ENCODE measurements around the gene NR4A3.

Gene NR4A3

GRCh38 chr9:99860266-99860665 is 38.6 kb downstream of the NR4A3 start:
- H3K4me1 ChIP-seq (ENCODE audit: insufficient read depth, low read length) = no peaks in the 10 kb centered on the region
- no peaks in the 10 kb centered on the region for H3K79me2 ChIP-seq (ENCODE audit: insufficient read depth, low read length)
- no peak overlapping the region for H2AFZ ChIP-seq (ENCODE audit: low read depth, low read length)
- H3K27ac ChIP-seq (ENCODE audit: low read length) = no peak overlapping the region
- no peak overlapping the region for H3K4me3 ChIP-seq (ENCODE audit: low read depth in 1 of 2, low read length in 2 of 2)
- H3K9ac ChIP-seq (ENCODE audit: low read depth, low read length) = no peak overlapping the region
- no peaks in the 10 kb centered on the region for H3K36me3 ChIP-seq (ENCODE audit: insufficient read depth, low read length)
- ATAC-seq (ENCODE audit: insufficient read depth, low read depth) = no peak
- H3K9me3 ChIP-seq (ENCODE audit: insufficient read depth, low read length, severe bottlenecking) = no peaks in the 10 kb centered on the region
- TF ChIP-seq CTCF (IDR thresholded peaks at IDR 0.05; ENCODE audit: borderline replicate concordance, extremely low read depth, low read length, poor library complexity, severe bottlenecking) (no peak), EZH2 (IDR thresholded peaks at IDR 0.05; ENCODE audit: borderline replicate concordance, low read depth, low read length, severe bottlenecking) (no peak)
- H3K27me3 ChIP-seq (ENCODE audit: insufficient read depth, low read length, poor library complexity) = no peaks in the 10 kb centered on the region
- no peak for DNase-seq
- H3K4me2 ChIP-seq (ENCODE audit: insufficient read depth, low read length) = no peak overlapping the region
- H4K20me1 ChIP-seq (ENCODE audit: insufficient read depth, low read length) = no peaks in the 10 kb centered on the region

DNA sequence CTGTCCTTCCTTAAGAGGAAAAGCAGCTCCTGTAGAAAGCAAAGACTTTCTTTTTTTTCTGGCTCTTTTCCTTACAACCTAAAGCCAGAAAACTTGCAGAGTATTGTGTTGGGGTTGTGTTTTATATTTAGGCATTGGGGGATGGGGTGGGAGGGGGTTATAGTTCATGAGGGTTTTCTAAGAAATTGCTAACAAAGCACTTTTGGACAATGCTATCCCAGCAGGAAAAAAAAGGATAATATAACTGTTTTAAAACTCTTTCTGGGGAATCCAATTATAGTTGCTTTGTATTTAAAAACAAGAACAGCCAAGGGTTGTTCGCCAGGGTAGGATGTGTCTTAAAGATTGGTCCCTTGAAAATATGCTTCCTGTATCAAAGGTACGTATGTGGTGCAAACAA is 42.3 kb downstream of the NR4A3 start:
- Histone ChIP-seq H3K4me1 (ENCODE audit: insufficient read depth, low read length) (no peaks in the 10 kb centered on the region), H3K4me3 (ENCODE audit: low read depth in 1 of 2, low read length in 2 of 2) (no peak overlapping the region), H3K36me3 (ENCODE audit: insufficient read depth, low read length) (no peaks in the 10 kb centered on the region), H2AFZ (ENCODE audit: low read depth, low read length) (no peak overlapping the region), H3K9me3 (ENCODE audit: insufficient read depth, low read length, severe bottlenecking) (no peaks in the 10 kb centered on the region), H3K27me3 (ENCODE audit: insufficient read depth, low read length, poor library complexity) (peaks cover 2% of the 10 kb centered on the region), H3K27ac (ENCODE audit: low read length) (no peak overlapping the region), H3K9ac (ENCODE audit: low read depth, low read length) (no peak overlapping the region), H3K79me2 (ENCODE audit: insufficient read depth, low read length) (no peaks in the 10 kb centered on the region), H3K4me2 (ENCODE audit: insufficient read depth, low read length) (no peak overlapping the region), H4K20me1 (ENCODE audit: insufficient read depth, low read length) (no peaks in the 10 kb centered on the region)
- ATAC-seq (ENCODE audit: insufficient read depth, low read depth) = no peak
- no peak for TF ChIP-seq CTCF (IDR thresholded peaks at IDR 0.05; ENCODE audit: borderline replicate concordance, extremely low read depth, low read length, poor library complexity, severe bottlenecking)
- no peak for TF ChIP-seq EZH2 (IDR thresholded peaks at IDR 0.05; ENCODE audit: borderline replicate concordance, low read depth, low read length, severe bottlenecking)
- no peak for DNase-seq

DNA sequence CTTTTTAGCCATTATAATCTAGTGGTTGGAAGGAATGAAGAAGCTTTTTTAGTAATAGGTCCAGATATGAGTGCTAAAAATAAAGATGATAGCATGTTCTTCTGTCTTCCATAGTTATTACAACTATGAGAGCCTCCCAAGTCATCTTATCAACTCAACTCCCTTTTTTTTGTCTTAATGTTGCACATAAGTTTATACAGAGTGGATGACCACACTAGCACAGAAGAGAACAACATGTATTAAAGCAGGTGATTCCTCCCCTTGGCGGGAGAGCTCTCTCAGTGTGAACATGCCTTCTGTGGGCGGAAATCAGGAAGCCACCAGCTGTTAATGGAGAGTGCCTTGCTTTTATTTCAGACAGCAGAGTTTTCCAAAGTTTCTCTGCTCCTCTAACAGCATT is 44.7 kb downstream of the NR4A3 start:
- no peaks in the 10 kb centered on the region for H4K20me1 ChIP-seq (ENCODE audit: insufficient read depth, low read length)
- H3K36me3 ChIP-seq (ENCODE audit: insufficient read depth, low read length) = no peaks in the 10 kb centered on the region
- no peak overlapping the region for H3K4me2 ChIP-seq (ENCODE audit: insufficient read depth, low read length)
- no peak for DNase-seq
- H3K79me2 ChIP-seq (ENCODE audit: insufficient read depth, low read length) = no peaks in the 10 kb centered on the region
- no peak overlapping the region for H2AFZ ChIP-seq (ENCODE audit: low read depth, low read length)
- no peaks in the 10 kb centered on the region for H3K4me1 ChIP-seq (ENCODE audit: insufficient read depth, low read length)
- H3K27ac ChIP-seq (ENCODE audit: low read length) = no peak overlapping the region
- H3K9me3 ChIP-seq (ENCODE audit: insufficient read depth, low read length, severe bottlenecking) = no peaks in the 10 kb centered on the region
- TF ChIP-seq CTCF (IDR thresholded peaks at IDR 0.05; ENCODE audit: borderline replicate concordance, extremely low read depth, low read length, poor library complexity, severe bottlenecking) (no peak), EZH2 (IDR thresholded peaks at IDR 0.05; ENCODE audit: borderline replicate concordance, low read depth, low read length, severe bottlenecking) (no peak)
- no peak overlapping the region for H3K9ac ChIP-seq (ENCODE audit: low read depth, low read length)
- no peak for ATAC-seq (ENCODE audit: insufficient read depth, low read depth)
- no peak overlapping the region for H3K4me3 ChIP-seq (ENCODE audit: low read depth in 1 of 2, low read length in 2 of 2)
- H3K27me3 ChIP-seq (ENCODE audit: insufficient read depth, low read length, poor library complexity) = peaks cover 2% of the 10 kb centered on the region

- H3K27me3 ChIP-seq (ENCODE audit: insufficient read depth, low read length, poor library complexity) = peaks cover 2% of the 10 kb centered on the region
- DNase-seq = no peak
- ATAC-seq (ENCODE audit: insufficient read depth, low read depth) = no peak
Observed at GRCh38 chr9:99867536-99867935, 45.9 kb downstream of the NR4A3 start.

More at GRCh38 chr9:99867536-99867935, 45.9 kb downstream of the NR4A3 start:
- H3K9ac ChIP-seq (ENCODE audit: low read depth, low read length) = no peak overlapping the region
- no peaks in the 10 kb centered on the region for H3K4me1 ChIP-seq (ENCODE audit: insufficient read depth, low read length)
- no peak overlapping the region for H2AFZ ChIP-seq (ENCODE audit: low read depth, low read length)
- no peaks in the 10 kb centered on the region for H3K79me2 ChIP-seq (ENCODE audit: insufficient read depth, low read length)
- H4K20me1 ChIP-seq (ENCODE audit: insufficient read depth, low read length) = no peaks in the 10 kb centered on the region
- no peak overlapping the region for H3K27ac ChIP-seq (ENCODE audit: low read length)
- no peaks in the 10 kb centered on the region for H3K9me3 ChIP-seq (ENCODE audit: insufficient read depth, low read length, severe bottlenecking)
- TF ChIP-seq EZH2 (IDR thresholded peaks at IDR 0.05; ENCODE audit: borderline replicate concordance, low read depth, low read length, severe bottlenecking) (no peak), CTCF (IDR thresholded peaks at IDR 0.05; ENCODE audit: borderline replicate concordance, extremely low read depth, low read length, poor library complexity, severe bottlenecking) (no peak)
- H3K36me3 ChIP-seq (ENCODE audit: insufficient read depth, low read length) = no peaks in the 10 kb centered on the region
- H3K4me3 ChIP-seq (ENCODE audit: low read depth in 1 of 2, low read length in 2 of 2) = no peak overlapping the region
- H3K4me2 ChIP-seq (ENCODE audit: insufficient read depth, low read length) = no peak overlapping the region

Data from DND-41 (cell line).